GM19395 (cell line): Measurements from ENCODE around the gene CFAP161.

ENCODE experiments used
- ATAC-seq: cut with Tn5 transposase; IDR thresholded peaks from one replicate; pipeline ENCODE4 v1.9.1; 2021; ENCODE audit warnings: mild to moderate bottlenecking, moderate library complexity; ENCODE audit not compliant: unreplicated experiment

The CFAP161 gene, protein sequence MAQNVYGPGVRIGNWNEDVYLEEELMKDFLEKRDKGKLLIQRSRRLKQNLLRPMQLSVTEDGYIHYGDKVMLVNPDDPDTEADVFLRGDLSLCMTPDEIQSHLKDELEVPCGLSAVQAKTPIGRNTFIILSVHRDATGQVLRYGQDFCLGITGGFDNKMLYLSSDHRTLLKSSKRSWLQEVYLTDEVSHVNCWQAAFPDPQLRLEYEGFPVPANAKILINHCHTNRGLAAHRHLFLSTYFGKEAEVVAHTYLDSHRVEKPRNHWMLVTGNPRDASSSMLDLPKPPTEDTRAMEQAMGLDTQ

GRCh38 chr15:81133782-81134461 lies at the start of gene CFAP161:
TSS of gene CFAP161 (plus strand) at chr15:81134270. CDS start at chr15:81134330, 60 bp downstream.
- ATAC-seq, result no peak

- ATAC-seq, result no peak
These were observed 49.4 kb upstream of the CFAP161 start for GRCh38 chr15:81084716-81085115.

DNA sequence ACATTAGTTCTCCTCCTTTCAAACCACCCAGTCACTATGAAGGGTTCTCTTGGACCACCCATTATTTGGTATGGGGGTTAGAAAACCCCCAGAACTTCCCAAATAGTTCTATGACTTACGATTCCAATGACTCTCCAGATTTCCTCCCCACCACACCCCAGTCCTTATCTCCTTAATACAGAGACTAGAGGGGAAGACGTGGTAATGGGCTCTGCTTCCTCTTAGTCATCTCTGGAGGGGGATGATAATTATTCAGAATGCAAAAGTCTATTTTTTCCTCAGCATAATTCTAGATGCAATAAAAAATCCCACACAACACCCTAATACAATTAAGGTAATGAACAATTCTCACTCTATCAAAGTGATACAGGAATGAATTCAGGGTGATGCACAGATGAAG lies 48.9 kb upstream of the CFAP161 start:
- ATAC-seq, result no peak

GRCh38 chr15:81085898-81086297 lies 48.2 kb upstream of the CFAP161 start:
- no peak for ATAC-seq

DNA sequence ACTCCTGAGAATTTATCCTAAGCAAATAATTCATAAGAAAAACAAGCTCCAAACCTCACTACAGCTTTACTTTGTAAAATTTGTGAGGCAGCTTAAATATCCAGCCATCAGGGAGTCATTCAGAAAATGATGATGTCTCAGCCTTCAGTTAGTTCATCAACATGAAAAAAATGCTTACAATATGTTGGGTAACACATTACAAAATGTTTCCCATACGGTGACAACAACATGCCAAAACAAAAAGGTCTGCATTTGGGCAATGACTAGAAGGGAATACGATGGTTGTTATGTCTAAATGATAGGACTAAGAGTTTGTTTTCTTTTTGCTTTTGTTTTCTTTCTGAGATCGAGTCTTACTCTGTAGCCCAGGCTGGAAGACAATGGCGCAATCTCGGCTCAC lies 47.0 kb upstream of the CFAP161 start:
- ATAC-seq, result no peak

- no peak for ATAC-seq
These were observed 46.4 kb upstream of the CFAP161 start for GRCh38 chr15:81087694-81088093.

DNA sequence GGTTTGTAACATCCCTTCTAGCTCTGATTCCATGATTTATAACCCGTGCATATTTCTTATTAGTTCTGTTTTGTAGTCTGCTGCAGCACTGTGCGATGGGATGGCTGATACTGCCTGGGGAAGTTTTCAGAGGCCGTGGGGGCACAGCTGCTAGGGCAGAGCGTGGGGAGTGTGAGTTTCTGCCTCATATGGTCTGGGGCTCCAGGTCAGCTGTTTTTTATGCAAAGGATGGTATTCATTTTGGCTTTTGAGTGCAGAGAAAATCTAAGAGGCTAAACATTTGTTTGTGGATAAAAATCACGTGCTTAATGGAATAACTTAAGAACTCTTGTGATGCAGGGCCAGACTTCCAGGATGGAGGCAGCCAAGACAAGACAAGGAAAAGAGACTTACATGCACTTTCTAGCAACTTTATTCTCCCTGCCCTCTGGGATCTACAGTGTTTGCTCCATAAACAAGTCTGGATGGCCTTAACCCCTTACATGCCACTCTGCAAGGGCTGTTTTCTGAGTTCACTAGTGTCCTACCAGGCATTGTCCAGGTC lies 45.5 kb upstream of the CFAP161 start:
- ATAC-seq, result no peak

DNA sequence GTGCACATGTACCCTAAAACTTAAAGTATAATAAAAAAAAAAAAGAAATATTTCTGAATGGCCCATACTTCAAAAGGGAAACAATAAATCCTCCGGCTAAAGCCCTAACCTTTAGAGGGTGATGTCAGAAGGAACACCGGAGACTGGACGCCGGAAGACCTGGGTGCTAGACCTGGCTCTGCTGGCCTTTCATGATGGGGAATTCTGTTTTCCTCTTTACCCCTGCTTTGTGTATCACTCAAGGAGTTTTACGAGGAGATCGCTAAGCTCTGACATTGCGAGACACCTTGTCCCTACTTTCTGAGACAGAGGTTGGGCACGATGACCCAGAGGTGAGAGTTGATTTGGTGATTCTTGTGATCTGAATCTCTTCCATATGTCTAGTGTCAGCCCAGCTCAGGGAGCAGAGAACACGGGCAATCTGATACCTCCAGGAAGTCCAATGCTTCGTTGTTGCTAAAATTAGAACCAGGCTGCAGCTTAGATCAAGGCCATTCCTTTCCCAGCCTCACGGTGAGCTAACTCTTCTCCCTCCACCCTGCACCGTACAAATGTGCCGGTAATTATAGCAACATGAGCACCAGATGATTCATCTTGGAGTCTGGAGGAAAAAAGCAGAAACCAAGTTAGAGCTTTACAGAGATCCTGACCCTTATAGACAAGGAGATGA lies 42.0 kb upstream of the CFAP161 start:
- ATAC-seq, result no peak

- no peak for ATAC-seq
These were observed 41.5 kb upstream of the CFAP161 start for GRCh38 chr15:81092559-81092902.

DNA sequence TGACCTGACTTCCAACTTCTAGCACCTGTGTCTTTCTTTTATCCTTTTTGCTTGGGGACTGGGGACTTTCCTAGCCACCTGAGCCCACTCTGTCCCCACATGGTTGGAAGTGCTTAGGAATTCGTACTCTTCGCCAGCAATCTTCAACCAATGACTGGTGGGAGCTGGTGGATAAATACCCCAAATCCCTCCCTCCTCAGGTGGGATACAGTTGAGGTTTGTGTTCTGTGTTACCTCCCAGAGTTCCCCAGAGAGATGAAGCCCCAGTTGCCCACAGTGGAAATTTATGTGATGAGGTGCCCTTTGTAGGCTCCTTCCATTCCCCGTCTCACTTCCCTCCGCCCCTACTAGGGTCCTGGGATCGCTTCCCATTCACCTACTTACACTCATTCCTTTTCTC lies 40.1 kb upstream of the CFAP161 start:
- no peak for ATAC-seq

- ATAC-seq, result no peak
These were observed 38.2 kb upstream of the CFAP161 start for GRCh38 chr15:81095690-81096365.

GRCh38 chr15:81096398-81096797 lies 37.7 kb upstream of the CFAP161 start:
- no peak for ATAC-seq

GRCh38 chr15:81097116-81097889 lies 36.8 kb upstream of the CFAP161 start:
- no peak for ATAC-seq

- ATAC-seq, result no peak
These were observed 36.2 kb upstream of the CFAP161 start for GRCh38 chr15:81097890-81098280.

- ATAC-seq, result no peak
These were observed 35.7 kb upstream of the CFAP161 start for GRCh38 chr15:81098349-81098748.

GRCh38 chr15:81098861-81099651 lies 35.0 kb upstream of the CFAP161 start:
- ATAC-seq, result no peak

GRCh38 chr15:81101894-81102815 lies 31.9 kb upstream of the CFAP161 start:
- no peak for ATAC-seq

DNA sequence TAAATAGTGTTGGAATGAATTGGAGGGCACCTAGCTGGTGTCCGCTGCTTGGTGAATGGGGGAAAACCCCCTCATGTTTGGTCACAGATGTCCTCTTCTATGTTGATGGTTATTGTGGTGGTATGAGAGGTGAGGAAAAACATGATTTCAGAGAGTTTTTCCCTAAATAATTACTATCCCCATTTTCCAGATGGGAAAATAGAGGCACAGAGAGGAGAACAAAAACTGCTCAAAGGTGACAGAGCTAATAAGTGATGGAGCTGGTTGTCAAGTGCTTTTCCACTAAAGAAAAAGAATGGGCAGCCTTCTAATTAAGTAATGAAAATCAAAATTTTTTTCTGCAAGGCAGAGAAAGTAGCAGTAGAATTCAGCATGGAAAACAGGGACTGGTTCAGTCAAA lies 30.2 kb upstream of the CFAP161 start:
- ATAC-seq, result no peak

DNA sequence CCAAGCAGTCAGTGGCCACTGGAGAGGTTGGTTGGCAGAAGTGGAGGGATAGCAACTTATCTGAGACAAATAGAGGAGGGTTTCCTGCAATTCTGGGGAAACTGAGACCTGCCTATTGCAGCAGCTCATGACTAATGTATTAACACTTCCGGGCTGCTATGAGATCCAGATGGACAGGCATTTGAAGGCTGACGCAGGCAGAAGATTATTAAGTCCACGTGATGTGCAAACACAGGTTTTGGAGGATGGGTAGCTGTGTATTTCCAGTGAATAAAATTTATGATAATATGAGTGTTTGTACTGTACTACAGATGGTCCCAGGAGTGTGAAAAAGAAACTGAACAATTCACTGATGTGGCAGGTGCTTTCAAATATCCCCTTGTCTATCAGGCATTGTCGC lies 28.5 kb upstream of the CFAP161 start:
- no peak for ATAC-seq
